H9 (cell line): ENCODE results near the gene ZNF512. TPM values are rescaled to one million over a fixed set of nuclear protein-coding genes. Genes with fewer than 3 reads are reported as not detected.

Experiments
- DNase-seq: peaks from one replicate; pipeline ENCODE4 v3.0.0-alpha.2; 2017
- H2AFZ ChIP-seq: one replicate; pipeline ENCODE4 v1.6.1; 2013; ENCODE audit warnings: mild to moderate bottlenecking, low read length, control low read depth, moderate library complexity
- H2AK5ac ChIP-seq: 2 replicates; pipeline ENCODE4 v1.6.1; 2013; ENCODE audit warnings: low read length, control low read depth, mixed read lengths; ENCODE audit not compliant: insufficient read length
- H2BK120ac ChIP-seq: one replicate; pipeline ENCODE4 v1.6.1; 2013; ENCODE audit warnings: low read depth, mild to moderate bottlenecking, low read length, control low read depth, inconsistent platforms; ENCODE audit not compliant: poor library complexity, severe bottlenecking
- H2BK12ac ChIP-seq: 2 replicates; pipeline ENCODE4 v1.6.1; 2013; ENCODE audit warnings: low read length, control low read depth, mixed read lengths, low read depth; ENCODE audit not compliant: insufficient read length
- H2BK15ac ChIP-seq: 2 replicates; pipeline ENCODE4 v1.6.1; 2013; ENCODE audit warnings: low read depth, low read length, control low read depth
- H2BK20ac ChIP-seq: one replicate; pipeline ENCODE4 v1.6.1; 2013; ENCODE audit warnings: low read depth, mild to moderate bottlenecking, low read length, control low read depth, inconsistent platforms; ENCODE audit not compliant: poor library complexity, severe bottlenecking
- H2BK5ac ChIP-seq: 2 replicates; pipeline ENCODE4 v1.6.1; 2013; ENCODE audit warnings: low read length, control low read depth, mixed read lengths; ENCODE audit not compliant: insufficient read length
- H3K14ac ChIP-seq: 2 replicates; pipeline ENCODE4 v1.6.1; 2013; ENCODE audit warnings: low read length, control low read depth; ENCODE audit not compliant: insufficient read depth
- H3K18ac ChIP-seq: 2 replicates; pipeline ENCODE4 v1.6.1; 2013; ENCODE audit warnings: low read depth, mild to moderate bottlenecking, mixed read lengths, low read length, control low read depth; ENCODE audit not compliant: insufficient read length
- H3K23ac ChIP-seq: 2 replicates; pipeline ENCODE4 v1.6.1; 2013; ENCODE audit warnings: low read length, control low read depth, mixed read lengths, low read depth; ENCODE audit not compliant: insufficient read length
- H3K23me2 ChIP-seq: 2 replicates; pipeline ENCODE4 v1.6.1; 2013; ENCODE audit warnings: low read depth, mild to moderate bottlenecking, mixed read lengths, low read length, control low read depth; ENCODE audit not compliant: insufficient read length, poor library complexity, severe bottlenecking
- H3K27ac ChIP-seq: 2 replicates; pipeline ENCODE4 v1.5.1; 2013; ENCODE audit warnings: low read length, control low read depth, mixed read lengths, low read depth; ENCODE audit not compliant: insufficient read length
- H3K27me3 ChIP-seq: 2 replicates; pipeline ENCODE4 v1.6.1; 2013; ENCODE audit warnings: low read length, control low read depth, inconsistent platforms; ENCODE audit not compliant: insufficient read depth
- H3K4ac ChIP-seq: 2 replicates; pipeline ENCODE4 v1.6.1; 2013; ENCODE audit warnings: low read depth, mild to moderate bottlenecking, control low read depth, inconsistent platforms, low read length, moderate library complexity
- H3K4me1 ChIP-seq: 2 replicates; pipeline ENCODE4 v1.6.1; 2013; ENCODE audit warnings: low read length, control low read depth, inconsistent platforms; ENCODE audit not compliant: insufficient read depth
- H3K4me2 ChIP-seq: 2 replicates; pipeline ENCODE4 v1.6.1; 2013; ENCODE audit warnings: low read length, control low read depth, mixed read lengths; ENCODE audit not compliant: insufficient read length, insufficient read depth
- H3K56ac ChIP-seq: 2 replicates; pipeline ENCODE4 v1.6.1; 2013; ENCODE audit warnings: low read depth, mild to moderate bottlenecking, mixed read lengths, low read length, control low read depth; ENCODE audit not compliant: insufficient read length
- H3K79me1 ChIP-seq: 2 replicates; pipeline ENCODE4 v1.6.1; 2013; ENCODE audit warnings: low read depth, mild to moderate bottlenecking, moderate library complexity, low read length, control low read depth, inconsistent platforms; ENCODE audit not compliant: insufficient read depth, poor library complexity, severe bottlenecking
- H3K79me2 ChIP-seq: 2 replicates; pipeline ENCODE4 v1.6.1; 2013; ENCODE audit warnings: low read length, control low read depth, inconsistent platforms; ENCODE audit not compliant: insufficient read depth
- H3K9ac ChIP-seq: 2 replicates; pipeline ENCODE4 v1.6.1; 2013; ENCODE audit warnings: low read length, control low read depth, mixed read lengths; ENCODE audit not compliant: insufficient read length; ENCODE audit errors: extremely low read depth
- H3K9me3 ChIP-seq: one replicate; pipeline ENCODE4 v1.6.1; 2013; ENCODE audit warnings: low read depth, low read length, inconsistent platforms; ENCODE audit not compliant: control insufficient read depth
- H3T11ph ChIP-seq: one replicate; pipeline ENCODE4 v1.6.1; 2013; ENCODE audit warnings: mild to moderate bottlenecking, low read length, control low read depth, inconsistent platforms
- H4K20me1 ChIP-seq: one replicate; pipeline ENCODE4 v1.6.1; 2013; ENCODE audit not compliant: control insufficient read depth, insufficient read length, insufficient read depth
- H4K5ac ChIP-seq: 2 replicates; pipeline ENCODE4 v1.6.1; 2013; ENCODE audit warnings: low read depth, mild to moderate bottlenecking, mixed read lengths, low read length, control low read depth; ENCODE audit not compliant: insufficient read length
- H4K8ac ChIP-seq: replicated peaks from 2 replicates; pipeline ENCODE4 v1.6.1; 2013; ENCODE audit warnings: low read length, control low read depth, mixed read lengths, low read depth; ENCODE audit not compliant: insufficient read length
- H4K91ac ChIP-seq: 2 replicates; pipeline ENCODE4 v1.6.1; 2013; ENCODE audit warnings: low read depth, mild to moderate bottlenecking, moderate library complexity, mixed read lengths, low read length, control low read depth; ENCODE audit not compliant: insufficient read length
- H3K27ac Mint-ChIP-seq, 3 experiments: 2 replicates in 2 of 3; 3 replicates in 1 of 3; pipeline ENCODE4 v1.8.0; 2020 to 2021; ENCODE audit warnings: mixed read lengths in 3 of 3, mild to moderate bottlenecking in 1 of 3, moderate library complexity in 1 of 3
- H3K27me3 Mint-ChIP-seq: 2 replicates; pipeline ENCODE4 v1.8.0; 2021; ENCODE audit warnings: low read depth, mild to moderate bottlenecking, moderate library complexity, mixed read lengths
- H3K36me3 Mint-ChIP-seq, 3 experiments: 2 replicates in 2 of 3; 3 replicates in 1 of 3; pipeline ENCODE4 v1.8.0; 2020 to 2021; ENCODE audit warnings: low read depth in 3 of 3, mixed read lengths in 3 of 3; ENCODE audit not compliant: insufficient read depth in 1 of 3
- H3K4me1 Mint-ChIP-seq, 2 experiments: 2 replicates each; pipeline ENCODE4 v1.8.0; 2020; ENCODE audit warnings: mixed read lengths in 2 of 2
- H3K4me3 Mint-ChIP-seq, 2 experiments: 2 replicates in 1 of 2; 3 replicates in 1 of 2; pipeline ENCODE4 v1.8.0; 2020 to 2021; ENCODE audit warnings: mild to moderate bottlenecking in 2 of 2, mixed read lengths in 2 of 2, moderate library complexity in 1 of 2
- H3K9me3 Mint-ChIP-seq, 2 experiments: 2 replicates in 1 of 2; 3 replicates in 1 of 2; pipeline ENCODE4 v1.8.0; 2020; ENCODE audit warnings: mild to moderate bottlenecking in 2 of 2, mixed read lengths in 2 of 2, moderate library complexity in 1 of 2
- WGBS: extraction: QIAGEN DNeasy Blood & Tissue Kit; methylation state at CpG from one replicate; pipeline ENCODE4 v1.1.7; 2013; ENCODE audit warnings: missing lambda C conversion rate, low lambda C conversion rate, mixed read lengths; ENCODE audit not compliant: insufficient read length; ENCODE audit errors: extremely low coverage; 5-methylcytosine and 5-hydroxymethylcytosine counted together
- total RNA-seq: library from RNA; stranded (reverse); gene quantifications from 2 replicates; pipeline ENCODE4 v1.2.1, GENCODE V29; 2021
- TF ChIP-seq, protein P1 (sequence below): fragments of 200-600 bp; sonication (generic); conservative IDR thresholded peaks from 3 replicates; pipeline ENCODE4 v1.8.0; 2021; ENCODE audit warnings: antibody characterized with exemption, mild to moderate bottlenecking

ZNF512 gene
- total RNA-seq, 1 experiment from 2014 or later = 38.2 TPM

GRCh38 chr2:27591745-27592144 lies 8.9 kb downstream of the ZNF512 start:
- no peaks in the 10 kb centered on the region for H3K4me1 ChIP-seq
- H3K79me1 ChIP-seq = peaks cover 5% of the 10 kb centered on the region
- no peak overlapping the region for H3K4me2 ChIP-seq
- no peak overlapping the region for H2AK5ac ChIP-seq
- H3K27ac ChIP-seq = no peak overlapping the region
- H3K79me2 ChIP-seq = peaks cover 20% of the 10 kb centered on the region; the same call in 1 of the 2 replicates
- H3K36me3 Mint-ChIP-seq = peaks cover 40 to 46% (median 43%) of the 10 kb centered on the region in 3 experiments
- H4K91ac ChIP-seq = no peak overlapping the region
- no peak overlapping the region for H3K9ac ChIP-seq
- no peak overlapping the region for H2BK12ac ChIP-seq
- no peak overlapping the region for H3K56ac ChIP-seq
- no peaks in the 10 kb centered on the region for H3K27me3 ChIP-seq
- H3K4me3 Mint-ChIP-seq = no peak overlapping the region
- H3K9me3 ChIP-seq = peaks cover 9% of the 10 kb centered on the region
- no peaks in the 10 kb centered on the region for H4K20me1 ChIP-seq
- H3K27ac Mint-ChIP-seq = no peak overlapping the region
- H3K9me3 Mint-ChIP-seq = peaks cover 47 to 50% of the 10 kb centered on the region in 2 experiments
- H2BK15ac ChIP-seq = no peak overlapping the region
- H3K18ac ChIP-seq = no peak overlapping the region
- no CpG with 5 or more reads among the region's 3 CpGs for WGBS
- no peak overlapping the region for H2BK20ac ChIP-seq
- H2BK120ac ChIP-seq = no peak overlapping the region
- H4K5ac ChIP-seq = no peak overlapping the region
- no peak overlapping the region for H3K23ac ChIP-seq
- no peak for DNase-seq
- no peak overlapping the region for H3K14ac ChIP-seq
- no peak overlapping the region for H3K4ac ChIP-seq
- no peaks in the 10 kb centered on the region for H3K4me1 Mint-ChIP-seq
- no peak overlapping the region for H3T11ph ChIP-seq
- no peaks in the 10 kb centered on the region; the same call in 1 of the 2 replicates for H3K27me3 Mint-ChIP-seq
- no peak overlapping the region for H2AFZ ChIP-seq
- no peaks in the 10 kb centered on the region for H3K23me2 ChIP-seq
- H2BK5ac ChIP-seq = no peak overlapping the region
- TF ChIP-seq, protein P1, sequence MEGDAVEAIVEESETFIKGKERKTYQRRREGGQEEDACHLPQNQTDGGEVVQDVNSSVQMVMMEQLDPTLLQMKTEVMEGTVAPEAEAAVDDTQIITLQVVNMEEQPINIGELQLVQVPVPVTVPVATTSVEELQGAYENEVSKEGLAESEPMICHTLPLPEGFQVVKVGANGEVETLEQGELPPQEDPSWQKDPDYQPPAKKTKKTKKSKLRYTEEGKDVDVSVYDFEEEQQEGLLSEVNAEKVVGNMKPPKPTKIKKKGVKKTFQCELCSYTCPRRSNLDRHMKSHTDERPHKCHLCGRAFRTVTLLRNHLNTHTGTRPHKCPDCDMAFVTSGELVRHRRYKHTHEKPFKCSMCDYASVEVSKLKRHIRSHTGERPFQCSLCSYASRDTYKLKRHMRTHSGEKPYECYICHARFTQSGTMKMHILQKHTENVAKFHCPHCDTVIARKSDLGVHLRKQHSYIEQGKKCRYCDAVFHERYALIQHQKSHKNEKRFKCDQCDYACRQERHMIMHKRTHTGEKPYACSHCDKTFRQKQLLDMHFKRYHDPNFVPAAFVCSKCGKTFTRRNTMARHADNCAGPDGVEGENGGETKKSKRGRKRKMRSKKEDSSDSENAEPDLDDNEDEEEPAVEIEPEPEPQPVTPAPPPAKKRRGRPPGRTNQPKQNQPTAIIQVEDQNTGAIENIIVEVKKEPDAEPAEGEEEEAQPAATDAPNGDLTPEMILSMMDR = no peak
- no peak overlapping the region for H4K8ac ChIP-seq
